GM21717 (cell line): Measurements from ENCODE around the gene DSCAML1.

Experiments
- ATAC-seq: cut with Tn5 transposase; IDR thresholded peaks from one replicate; pipeline ENCODE4 v1.9.1; 2021; ENCODE audit warnings: mild to moderate bottlenecking, moderate library complexity; ENCODE audit not compliant: unreplicated experiment

DSCAML1 gene

DNA sequence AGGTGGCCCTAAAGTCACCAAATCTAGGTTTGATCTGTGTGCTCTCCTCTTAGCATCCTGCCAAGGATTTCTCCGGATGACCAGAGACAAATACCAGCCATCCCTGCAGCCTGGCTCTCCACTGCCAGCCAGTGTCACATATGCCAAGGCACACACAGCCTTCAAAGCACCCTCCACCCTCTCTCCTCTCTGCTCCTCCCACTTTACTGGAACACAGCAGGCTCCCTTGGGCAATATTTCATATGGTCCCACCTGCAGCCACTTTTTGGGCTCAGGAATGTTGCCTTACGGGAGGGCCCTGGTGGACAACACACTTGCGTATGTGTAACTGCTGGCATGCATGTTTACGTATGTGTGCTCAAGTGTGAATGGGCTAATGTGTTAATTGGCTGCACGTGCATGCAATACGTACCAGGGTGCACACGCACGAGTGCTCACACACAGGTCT is 285.5 kb downstream of the DSCAML1 start:
- ATAC-seq: no peak

DNA sequence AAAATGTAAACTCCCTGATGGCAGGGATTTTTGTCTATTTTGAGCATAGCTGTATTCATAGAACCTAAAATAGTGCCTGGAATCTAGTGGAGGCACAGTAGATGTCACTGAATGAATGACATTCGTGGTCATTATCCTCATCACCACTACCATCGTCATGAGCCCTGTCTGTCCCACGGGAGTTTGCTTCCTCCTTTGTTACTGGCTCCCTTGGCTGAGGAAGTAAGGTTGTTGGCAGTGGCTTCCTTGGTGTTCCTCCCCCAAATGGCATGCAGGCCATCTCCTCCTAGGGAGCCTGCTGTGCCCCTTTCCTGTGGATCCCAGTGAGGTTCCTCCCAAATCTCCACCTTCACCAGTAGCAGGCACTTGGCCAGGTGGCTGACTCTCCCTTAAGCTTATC is 286.4 kb downstream of the DSCAML1 start:
- no peak for ATAC-seq

DNA sequence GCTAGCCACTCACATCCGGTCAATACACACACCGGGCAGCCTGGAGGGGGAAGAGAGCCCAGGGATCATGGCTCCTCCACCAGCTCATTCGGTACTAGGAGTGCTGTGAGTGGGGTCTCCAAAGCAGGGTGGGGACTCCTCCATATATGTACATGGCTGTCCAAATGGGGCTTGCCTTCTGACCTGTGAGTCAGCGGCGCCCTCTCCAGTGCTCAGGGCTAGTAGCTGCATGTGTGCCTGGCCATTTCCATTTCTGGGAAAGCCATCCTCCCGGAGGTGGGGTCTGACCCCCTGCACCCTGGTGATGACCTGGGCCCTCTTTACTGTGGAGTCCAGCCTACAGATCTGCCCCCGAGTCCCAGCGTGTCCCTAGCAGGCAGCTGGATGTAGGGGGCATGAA is 287.5 kb downstream of the DSCAML1 start:
- no peak for ATAC-seq

DNA sequence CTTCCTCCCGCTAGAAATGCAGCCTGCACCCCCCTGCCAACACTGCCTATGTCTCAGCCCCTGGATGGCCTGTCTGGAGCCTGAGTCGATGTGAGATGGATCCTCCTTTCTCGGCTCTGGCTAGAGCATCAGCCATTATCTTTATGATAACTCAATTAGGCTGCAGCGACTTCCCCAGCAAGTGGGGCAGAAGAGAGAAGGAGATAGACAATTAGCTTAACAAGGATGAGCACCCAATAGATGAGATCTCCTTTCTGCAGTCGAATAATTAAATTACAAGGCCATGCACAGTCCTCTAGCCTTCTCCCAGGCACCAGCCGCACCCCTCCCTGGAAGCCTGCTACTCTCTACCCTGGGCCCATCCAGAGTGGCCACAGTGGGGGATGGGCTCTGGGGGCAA is 290.0 kb downstream of the DSCAML1 start:
- ATAC-seq: no peak

DNA sequence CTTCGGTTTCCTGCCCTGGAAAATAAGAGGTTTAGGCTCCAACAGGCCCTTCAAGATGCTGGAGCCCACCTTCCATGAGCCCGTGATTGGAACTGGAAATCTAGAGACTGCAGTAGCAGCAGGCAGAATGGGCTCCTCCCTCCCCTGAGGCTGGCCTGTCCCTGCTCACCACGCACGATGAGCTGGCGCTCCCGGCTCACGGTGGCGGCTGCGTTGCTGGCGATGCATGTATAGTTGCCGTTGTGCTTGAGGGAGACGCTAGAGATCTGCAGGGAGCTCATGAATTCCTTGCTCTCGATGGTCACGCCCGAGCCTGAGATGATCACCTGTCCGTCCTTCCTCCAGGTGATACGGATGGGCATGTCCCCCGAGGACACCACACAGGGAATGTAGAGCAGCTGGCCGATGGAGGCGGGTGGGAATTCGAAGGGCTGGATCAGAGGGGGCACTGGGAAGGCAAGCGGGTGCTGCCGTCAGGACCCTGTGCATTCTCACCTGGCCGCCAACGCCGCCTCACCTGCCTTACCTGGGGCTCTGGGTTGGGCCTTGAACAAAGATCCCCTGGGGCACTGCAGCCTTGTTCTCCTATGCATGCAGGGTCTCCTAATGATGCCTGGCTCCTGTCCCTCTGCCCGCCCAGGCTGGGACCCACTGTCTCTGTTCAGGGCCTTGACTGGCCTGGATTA is 291.6 kb downstream of the DSCAML1 start:
- no peak for ATAC-seq

DNA sequence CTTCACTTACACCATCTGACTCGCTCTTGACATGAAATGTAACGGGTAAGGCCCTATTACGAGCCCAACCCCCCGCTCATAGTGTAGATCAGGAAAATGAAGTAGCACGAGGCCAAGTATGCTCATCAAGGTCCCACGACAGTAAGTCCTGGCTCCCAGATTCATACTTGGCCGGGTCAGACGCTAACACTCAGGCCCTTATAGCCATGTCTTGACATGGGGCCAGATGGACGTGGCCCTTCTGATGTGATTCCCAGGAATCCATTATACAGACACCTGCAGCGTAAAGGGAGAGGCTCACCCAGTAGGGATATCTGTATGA is 294.3 kb downstream of the DSCAML1 start:
- ATAC-seq: no peak

DNA sequence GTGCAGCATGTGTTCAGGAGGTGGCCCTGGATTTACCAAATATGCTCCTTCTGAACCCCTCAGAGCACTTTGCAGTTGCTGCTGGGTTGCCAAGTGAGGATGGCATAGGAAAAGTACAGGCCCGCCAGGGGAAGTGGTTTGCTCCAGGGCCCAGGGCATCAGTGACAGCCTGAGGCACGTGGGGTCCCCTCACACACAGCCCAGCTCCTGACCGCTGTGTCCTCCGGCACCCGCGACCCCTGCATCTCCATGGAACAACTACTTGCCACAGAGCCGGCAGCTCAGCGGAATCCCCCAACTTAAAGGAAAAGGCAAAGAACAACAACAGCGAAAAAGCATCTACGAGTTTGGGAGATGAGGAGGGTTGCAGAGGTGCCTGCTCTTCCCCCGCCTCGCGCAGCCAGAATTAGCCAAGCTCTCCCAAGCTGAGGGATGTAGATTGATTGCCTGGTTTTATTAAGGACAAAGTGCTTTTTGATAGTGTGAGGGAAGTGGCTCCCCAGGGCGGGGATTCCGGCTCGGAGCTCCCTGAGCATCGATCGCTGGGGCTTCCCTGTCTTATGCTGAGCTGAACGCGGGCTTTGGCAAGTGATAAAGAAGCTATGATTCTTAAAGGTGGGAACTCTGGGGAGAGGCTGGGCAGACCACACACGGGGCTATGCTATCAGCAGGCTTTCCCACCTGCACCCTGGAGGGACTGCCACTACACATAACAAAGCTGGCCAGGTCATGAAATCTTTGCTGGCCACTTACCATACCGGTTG is 294.8 kb downstream of the DSCAML1 start:
- no peak for ATAC-seq

DNA sequence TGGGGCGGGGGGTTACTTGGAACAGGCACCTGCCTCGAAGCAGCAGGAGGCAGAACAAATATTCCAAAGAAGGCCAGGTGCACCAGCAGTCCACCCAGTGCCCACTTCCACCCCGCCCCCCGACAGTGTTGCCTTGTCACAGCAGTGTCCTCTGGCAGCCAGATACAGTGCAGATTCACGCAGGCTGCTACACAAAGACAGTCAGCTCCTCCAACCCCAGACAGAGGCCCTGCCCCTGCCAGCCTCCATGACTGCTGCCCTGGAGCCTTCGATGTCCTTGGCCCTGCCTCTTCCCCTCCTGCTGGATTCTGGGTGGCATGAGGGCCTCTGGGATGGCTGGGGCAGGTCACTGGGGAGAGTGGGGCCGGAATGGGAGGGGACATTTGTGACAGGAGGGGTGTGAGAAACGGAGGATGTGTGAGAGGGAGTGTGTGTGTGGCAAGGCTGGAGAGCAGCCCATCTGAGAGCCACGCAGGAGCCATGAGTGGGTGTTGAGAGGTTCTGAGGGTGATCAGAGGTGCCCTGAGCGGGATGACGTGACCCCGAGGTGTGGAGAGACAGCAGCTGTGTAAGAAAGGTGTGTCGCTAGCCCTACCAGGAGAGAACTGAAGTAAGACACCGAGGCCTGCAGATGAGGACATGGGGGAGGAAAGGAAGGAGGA is 295.6 kb downstream of the DSCAML1 start:
- no peak for ATAC-seq

DNA sequence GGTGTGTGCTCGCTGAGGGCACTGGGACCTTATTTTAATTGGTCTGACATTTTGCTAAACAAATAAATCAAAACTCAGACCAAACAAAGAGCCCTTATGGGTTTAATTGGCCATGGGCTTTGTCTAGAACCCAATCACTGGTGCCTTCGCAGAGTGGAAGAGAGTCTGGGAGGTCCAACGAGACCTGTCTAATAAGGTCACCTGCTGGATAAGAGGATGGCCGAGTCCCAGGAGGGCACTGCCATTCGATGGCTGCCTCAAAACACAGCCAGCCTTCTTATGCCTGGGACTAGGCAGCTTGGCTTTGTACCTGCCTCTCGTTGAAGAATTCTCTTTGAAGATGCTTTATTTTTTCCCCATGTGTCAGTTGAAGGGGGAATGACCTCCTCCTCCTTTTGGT is 298.2 kb downstream of the DSCAML1 start:
- no peak for ATAC-seq

DNA sequence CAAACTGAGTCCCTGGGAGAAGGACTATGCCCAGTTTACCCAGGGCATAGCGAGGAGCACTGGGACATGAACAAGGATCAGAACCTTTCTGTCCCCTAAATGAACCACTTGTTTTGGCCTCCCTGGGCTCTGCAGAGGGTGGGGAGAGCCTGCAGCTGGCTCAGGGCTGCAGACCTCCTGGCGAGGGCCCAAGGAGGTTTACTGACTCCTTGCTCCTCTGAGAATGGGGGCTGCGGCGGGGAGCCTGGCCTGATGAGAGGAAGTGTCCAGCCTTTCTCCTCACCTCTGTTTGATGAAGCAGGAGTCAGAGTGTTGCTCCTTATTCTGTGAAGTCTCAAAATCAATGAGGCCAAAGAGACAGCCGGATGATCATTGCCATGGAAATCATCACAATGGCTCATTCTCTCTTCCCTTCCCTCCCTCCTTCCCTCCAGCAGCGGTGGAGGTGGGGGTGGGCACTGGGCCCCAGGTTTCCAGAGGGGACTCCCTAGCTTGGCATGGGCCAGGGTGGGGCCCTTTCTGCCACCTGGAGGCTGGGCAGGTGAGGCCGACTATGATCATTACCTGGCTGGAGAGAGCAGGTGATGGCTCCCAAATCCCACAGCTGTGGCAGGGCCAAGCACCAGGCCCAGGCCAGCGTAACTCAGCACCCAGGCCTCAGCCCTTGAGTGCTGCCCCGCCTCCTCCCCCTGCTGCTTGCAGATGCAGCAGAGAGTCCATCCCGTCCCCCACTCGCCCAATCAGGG is 299.6 kb downstream of the DSCAML1 start:
- no peak for ATAC-seq

DNA sequence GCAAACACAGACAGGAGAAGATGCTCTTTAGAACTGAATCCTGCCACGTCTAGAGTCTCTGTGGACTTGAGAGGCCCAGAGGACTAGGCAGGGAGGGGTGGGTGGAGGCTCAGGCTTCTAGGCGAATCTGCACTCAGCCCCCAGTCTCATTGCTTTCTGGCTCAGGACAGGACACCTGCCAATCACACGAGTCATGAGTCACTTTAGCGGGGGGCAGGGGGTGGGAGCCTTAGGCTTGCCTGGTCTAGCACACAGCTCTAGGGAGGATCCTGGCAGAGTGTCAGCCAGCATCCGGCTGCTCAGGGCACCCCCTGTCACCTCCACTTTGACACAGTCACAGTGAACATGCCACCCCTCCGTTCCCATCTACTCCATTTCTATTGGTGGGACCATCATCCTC is 301.7 kb downstream of the DSCAML1 start:
- ATAC-seq: no peak

DNA sequence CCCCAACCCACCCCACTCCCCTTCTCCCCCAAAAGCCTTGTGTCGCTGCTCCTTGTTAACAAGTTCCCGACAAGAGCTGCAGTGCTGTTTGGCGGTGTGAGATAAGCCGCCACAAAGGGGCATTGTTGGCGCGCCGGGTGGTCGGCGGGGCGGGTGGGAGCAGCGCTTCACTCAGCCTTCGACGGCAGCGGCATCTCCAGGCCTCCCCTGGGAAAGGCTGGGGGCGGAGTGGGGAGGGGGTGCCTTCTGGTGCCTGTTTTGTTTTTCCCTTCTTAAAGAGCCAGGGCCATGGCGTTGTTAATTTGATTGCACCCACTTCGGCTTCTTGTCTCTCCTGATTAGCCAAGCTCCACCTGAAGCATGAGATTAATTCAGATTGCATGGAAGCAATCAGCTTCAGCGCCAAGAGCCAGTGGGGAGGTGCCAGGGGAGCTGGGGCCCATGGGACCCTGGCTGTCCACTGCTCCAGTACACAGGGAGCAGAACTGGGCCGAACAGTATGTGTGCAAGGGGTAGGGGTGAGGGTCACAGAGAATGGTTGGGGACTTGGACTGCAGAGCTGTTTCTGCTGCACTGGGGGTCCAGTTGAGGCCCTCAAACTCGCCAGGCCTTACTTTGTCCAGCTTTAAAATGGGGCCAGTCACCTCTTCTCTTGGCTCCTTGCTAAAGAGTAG is 304.3 kb downstream of the DSCAML1 start:
- no peak for ATAC-seq

DNA sequence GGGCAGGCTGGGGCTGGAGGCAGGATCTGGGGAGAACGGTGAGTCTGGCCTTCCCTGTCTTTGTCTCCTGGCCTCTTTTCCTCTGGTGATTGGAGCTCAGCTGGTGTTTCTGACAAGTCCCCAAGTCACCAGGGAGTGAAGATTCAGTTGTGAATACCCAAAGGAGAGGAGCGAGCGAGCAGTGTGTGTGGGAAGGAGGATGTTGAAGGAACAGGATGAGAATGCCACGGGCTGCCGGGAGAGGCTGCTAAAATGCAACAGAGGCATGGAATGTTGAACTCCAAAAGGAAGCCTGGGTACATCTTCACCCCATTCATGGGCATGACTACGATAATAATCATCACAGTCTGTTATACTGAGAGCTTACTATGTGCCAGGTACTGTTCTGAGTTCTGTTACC is 306.1 kb downstream of the DSCAML1 start:
- no peak for ATAC-seq

DNA sequence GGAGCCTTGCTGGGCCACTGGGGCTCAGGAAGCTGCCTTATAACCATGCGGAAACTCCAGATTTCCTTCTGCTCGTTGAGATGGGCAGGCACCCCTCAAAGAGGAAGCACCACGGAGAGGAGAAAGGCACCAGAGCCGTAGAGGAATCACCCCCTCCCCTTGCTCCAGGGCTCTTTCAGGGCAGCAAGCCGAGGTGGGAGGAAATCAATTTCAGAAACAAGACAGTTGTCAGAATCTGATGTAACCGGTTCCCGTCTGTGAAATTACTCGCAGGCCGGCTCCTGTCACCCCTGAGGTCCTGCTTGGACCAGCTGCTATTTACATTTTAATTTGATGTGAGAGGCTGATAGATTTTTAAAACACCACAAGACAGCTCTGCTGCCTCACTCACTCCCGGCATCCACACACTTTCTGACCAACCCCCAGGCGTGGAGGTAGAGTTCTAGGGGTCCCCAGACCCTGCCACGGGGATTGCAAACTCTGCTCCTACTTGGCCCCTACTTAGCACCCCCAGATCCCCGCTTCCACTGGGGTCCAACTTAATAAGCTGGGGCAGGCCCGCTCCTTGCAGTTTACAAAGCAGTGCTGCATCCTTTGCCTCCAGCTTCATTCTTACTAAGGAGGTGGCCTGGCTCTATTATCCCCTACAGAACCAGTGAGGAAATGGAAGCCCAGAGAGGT is 306.9 kb downstream of the DSCAML1 start:
- ATAC-seq: no peak

DNA sequence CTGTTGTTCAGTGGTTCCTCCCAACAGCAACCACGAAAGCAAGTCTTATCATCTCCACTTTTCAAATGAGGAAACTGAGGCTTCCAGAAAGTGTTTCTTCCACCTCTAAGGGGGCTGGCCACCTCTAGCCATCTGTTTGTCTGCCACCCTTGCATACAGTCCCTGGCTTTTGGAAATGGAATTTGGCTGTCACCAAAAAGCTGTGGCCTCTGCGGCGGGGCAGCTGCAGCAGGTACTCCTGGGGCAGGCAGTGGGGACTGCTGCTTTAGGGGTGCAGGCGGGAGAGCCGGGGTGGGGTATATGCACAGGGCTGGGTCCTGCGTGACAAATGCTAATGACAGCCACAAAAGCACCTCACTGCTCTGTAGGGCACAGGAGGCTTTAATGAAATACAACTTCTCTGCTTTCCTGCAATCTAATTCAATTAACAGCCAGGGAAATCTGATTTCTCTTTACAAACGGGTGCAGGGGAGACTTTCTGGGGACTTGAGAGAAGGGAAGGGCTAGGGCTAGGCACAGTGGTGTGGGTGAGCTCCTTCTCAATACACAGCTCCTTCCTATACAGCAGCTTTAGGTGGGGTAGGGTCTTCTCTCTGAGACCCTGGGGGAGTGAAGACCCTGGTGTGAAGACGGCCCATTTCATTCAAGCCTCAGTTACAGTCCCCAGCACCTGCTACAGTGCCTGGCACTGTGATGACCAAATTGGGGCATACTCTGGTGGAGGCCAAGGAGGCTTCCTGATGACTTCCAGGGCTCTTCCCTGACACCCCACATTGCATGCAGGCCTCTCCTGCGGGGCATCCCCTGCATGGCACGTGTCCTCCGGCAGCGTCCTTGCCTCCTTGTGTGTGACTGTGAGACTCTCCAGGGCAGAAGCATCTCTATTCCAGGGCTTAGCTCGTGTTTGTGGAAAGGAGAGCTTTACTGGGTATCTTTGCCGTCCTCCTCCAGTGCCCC is 307.7 kb downstream of the DSCAML1 start:
- no peak for ATAC-seq

DNA sequence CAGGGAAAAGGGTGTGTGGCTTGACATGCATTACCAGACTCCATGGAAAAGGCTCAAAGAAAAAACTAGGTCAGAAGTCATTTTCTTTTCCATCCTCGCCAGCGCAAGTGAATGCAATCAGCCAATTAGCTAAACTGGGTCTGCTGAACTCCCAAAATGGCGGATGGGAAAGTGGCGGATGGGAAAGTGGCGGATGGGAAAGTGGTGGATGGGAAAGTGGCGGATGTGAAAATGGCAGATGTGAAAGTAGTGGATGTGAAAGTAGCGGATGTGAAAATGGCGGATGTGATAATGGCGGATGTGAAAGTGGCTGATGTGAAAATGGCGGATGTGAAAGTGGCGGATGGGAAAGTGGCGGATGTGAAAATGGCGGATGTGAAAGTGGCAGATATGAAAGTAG is 311.0 kb downstream of the DSCAML1 start:
- ATAC-seq: no peak

DNA sequence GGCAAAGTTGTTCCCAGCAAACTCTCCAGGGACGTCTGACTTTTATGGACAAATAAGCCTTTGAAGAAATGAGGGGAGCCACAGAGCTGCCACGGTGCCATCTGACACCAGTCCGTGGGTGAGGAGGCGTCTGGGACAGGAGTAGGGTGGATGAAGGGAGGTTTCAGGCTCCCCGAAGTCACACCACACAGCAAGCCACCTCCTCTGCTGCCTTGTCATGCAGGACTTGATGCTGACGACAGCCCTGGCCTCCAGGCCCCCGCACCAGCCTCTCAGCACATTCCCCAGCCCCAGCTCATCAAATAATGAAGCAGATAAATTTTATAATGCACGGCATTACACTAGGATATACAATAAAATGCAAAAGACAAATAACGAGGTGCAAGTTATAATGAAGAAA is 312.9 kb downstream of the DSCAML1 start:
- ATAC-seq: no peak

DNA sequence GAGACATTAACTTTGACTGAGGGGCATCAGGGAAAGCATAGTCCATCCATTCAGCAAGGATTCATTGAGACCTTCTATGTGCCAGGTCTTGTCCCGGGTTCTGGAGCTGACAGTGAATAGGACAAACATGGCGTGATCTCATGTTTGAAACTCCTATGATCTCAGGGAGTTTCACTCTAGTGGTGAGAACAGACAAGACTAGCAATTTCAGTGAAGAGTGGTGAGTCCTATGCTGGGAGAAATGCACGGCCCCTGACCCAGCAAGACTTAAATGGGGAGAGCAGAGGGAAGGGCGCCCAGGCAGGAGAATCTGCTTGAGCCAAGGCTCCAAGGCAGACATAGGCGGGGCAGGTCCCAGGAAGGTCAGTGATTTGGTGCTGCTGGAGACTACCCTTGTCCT is 313.6 kb downstream of the DSCAML1 start:
- no peak for ATAC-seq

DNA sequence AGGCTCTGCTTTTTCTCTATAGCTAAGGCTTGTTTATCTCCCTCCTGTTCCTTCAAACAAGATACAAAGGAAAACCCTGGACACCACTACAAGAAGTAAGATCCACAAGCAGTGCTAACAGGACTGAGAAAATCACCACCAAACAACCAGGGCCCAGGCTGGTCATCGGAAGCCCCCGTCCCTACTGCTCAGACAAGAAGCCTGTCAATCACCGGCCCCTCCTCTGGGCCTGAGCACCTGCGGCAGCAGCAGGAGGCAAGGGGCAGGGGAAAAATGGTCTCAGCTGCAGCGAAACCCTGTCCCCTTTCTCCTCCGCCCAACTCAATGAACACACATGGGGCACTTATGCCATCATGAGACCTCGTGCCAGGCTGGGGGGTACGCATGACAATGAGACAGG is 314.1 kb downstream of the DSCAML1 start:
- no peak for ATAC-seq
